ENCODE measurements around the gene CCNJL.

GRCh38 chr5:160297004-160297403 is 15.4 kb downstream of the CCNJL start:
- TF ChIP-seq CTCF (IDR thresholded peaks at IDR 0.05) (no peak), ZFX (IDR thresholded peaks at IDR 0.05; ENCODE audit: borderline replicate concordance) (no peak)

Data from 22Rv1 (cell line).